Effector memory CD8-positive, alpha-beta T cell (primary cell): ENCODE data around the gene SALL1.

ENCODE experiments used
- ATAC-seq: fragments of 150-1000 bp; cut with Tn5 transposase; replicated peaks from 2 replicates; pipeline ENCODE4 v1.10.0; 2021; ENCODE audit warnings: mild to moderate bottlenecking, moderate library complexity
- DNase-seq, 3 experiments: peaks; one replicate each; pipeline ENCODE4 v3.0.0; 2021
- H3K27ac Mint-ChIP-seq, 2 donors: one replicate each; pipeline ENCODE4 v1.8.0; 2022; ENCODE audit warnings: mild to moderate bottlenecking in 2 of 2, mixed read lengths in 2 of 2, moderate library complexity in 2 of 2
- H3K27me3 Mint-ChIP-seq, 2 donors: one replicate each; pipeline ENCODE4 v1.8.0; 2022; ENCODE audit warnings: mixed read lengths in 2 of 2
- H3K36me3 Mint-ChIP-seq: one replicate; pipeline ENCODE4 v1.8.0; 2022; ENCODE audit warnings: mild to moderate bottlenecking, moderate library complexity, mixed read lengths; ENCODE audit not compliant: insufficient read depth
- H3K4me1 Mint-ChIP-seq, 2 donors: one replicate each; pipeline ENCODE4 v1.8.0; 2022; ENCODE audit warnings: low read depth in 2 of 2, mixed read lengths in 2 of 2
- H3K4me3 Mint-ChIP-seq, 2 donors: one replicate each; pipeline ENCODE4 v1.8.0; 2022; ENCODE audit warnings: mild to moderate bottlenecking in 2 of 2, mixed read lengths in 2 of 2, moderate library complexity in 2 of 2
- H3K9me3 Mint-ChIP-seq, 2 donors: one replicate each; pipeline ENCODE4 v1.8.0; 2022; ENCODE audit warnings: mixed read lengths in 2 of 2
- total RNA-seq, 9 experiments: gene quantifications; one replicate each; lab custom pipeline; 2026; lab: John Stamatoyannopoulos, UW

SALL1 gene
- total RNA-seq, result 0 to 0.30 (median 0) reads per million in 9 experiments

DNA sequence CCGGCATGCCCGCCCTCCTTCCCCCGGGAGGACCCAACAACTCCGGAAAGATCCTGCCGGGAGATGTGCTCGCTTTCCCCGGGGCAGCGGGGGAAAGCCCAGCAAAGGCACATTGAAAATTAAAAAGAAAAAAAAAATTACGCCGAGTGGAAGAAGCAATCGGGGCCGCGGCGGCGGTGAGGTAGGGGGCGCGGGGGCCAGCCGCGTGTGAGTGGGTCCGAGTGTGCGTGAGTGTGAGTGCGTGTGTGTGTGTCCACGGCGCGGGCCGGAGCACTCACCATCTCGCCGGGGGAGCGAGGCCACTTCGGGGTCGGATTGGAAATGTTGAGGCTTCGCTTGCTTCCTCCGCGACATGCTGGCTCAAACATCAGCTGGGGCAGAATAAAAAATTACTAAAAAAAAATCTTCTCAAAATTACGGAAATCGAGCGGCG, at the start of gene SALL1:
Gene SALL1 (minus strand): TSS at position 383 of the 433 bp plus-strand sequence. CDS start 29 bp downstream, at position 354.
- peaks cover 48 to 68% of the 10 kb centered on the region in 2 donors for H3K27me3 Mint-ChIP-seq
- H3K4me3 Mint-ChIP-seq, result no peak within 1 kb of the TSS

DNA sequence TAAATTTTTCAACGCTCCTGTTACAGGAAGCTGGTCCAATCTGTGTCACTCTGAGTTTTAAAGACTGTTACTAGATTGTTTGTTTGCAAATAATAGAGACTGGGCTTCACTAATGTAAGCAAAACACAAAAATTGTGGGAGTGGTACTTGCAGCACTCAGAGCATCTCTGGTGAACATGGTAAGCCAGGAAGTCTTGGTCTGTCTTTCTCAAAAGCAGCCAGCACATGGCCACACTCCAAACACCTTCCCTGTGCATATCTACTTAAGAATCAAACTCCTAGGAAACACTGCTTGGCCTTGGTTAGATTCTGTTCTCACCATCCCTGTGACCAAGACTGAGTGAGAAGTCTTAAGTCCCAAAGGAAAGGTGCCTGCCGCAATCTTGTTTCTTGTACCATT, 49.7 kb upstream of the SALL1 start:
- ATAC-seq, result no peak
- DNase-seq, result no peak
- no peaks in the 10 kb centered on the region for H3K36me3 Mint-ChIP-seq
- H3K4me3 Mint-ChIP-seq, result no peak overlapping the region
- H3K9me3 Mint-ChIP-seq, result peaks cover 17% of the 10 kb centered on the region in 2 donors
- no peaks in the 10 kb centered on the region for H3K4me1 Mint-ChIP-seq
- no peaks in the 10 kb centered on the region for H3K27me3 Mint-ChIP-seq
- H3K27ac Mint-ChIP-seq, result no peak overlapping the region

More for the DNA sequence above, at the start of gene SALL1:
- no peak for DNase-seq
- Mint-ChIP-seq H3K4me1 (peaks cover 0 to 5% of the 10 kb centered on the region in 2 donors), H3K9me3 (peaks cover 0 to 5% of the 10 kb centered on the region in 2 donors), H3K27ac (no peak within 1 kb of the TSS), H3K36me3 (no peaks in the 10 kb centered on the region)
- no peak for ATAC-seq

DNA sequence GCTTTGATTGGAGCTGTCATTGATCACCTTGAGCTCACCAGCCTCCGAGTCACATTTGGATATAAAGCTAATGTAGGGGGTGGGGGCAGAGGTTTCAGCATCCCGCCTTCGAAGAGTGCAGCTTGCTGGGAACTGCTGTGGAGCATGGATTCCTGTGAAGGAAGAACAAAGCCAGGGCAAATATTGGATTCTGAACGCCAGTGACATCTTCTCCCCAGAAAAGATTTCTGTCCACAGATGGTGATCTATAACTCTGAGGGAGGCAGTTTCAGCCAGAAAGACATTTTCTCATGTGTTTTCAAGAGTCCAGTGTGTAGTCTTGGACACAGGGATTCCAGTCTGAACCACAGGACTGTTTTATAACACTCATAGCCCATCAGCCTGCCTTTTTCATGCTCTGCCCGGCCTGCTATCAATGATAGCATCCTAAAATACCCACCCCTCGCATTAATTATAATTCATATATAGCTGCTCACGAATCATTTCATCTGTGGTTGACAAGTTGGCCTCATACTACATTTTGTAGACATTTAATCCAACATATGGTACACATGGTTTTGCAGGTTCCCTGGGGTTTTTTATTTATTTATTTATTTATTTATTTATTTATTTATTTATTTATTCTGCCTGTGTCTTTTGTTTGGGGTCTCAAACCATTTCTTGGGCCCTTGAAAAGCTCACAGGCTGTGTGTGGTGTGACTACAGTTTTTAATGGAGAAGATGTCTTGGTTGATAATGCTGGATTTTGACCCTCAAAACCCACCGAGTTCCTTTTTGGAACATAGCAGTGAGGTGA, 47.1 kb upstream of the SALL1 start:
- Mint-ChIP-seq H3K27me3 (no peaks in the 10 kb centered on the region), H3K4me3 (no peak overlapping the region), H3K36me3 (no peaks in the 10 kb centered on the region), H3K4me1 (no peaks in the 10 kb centered on the region), H3K9me3 (peaks cover 9 to 13% of the 10 kb centered on the region in 2 donors), H3K27ac (no peak overlapping the region)
- DNase-seq (no peak), ATAC-seq (no peak)

DNA sequence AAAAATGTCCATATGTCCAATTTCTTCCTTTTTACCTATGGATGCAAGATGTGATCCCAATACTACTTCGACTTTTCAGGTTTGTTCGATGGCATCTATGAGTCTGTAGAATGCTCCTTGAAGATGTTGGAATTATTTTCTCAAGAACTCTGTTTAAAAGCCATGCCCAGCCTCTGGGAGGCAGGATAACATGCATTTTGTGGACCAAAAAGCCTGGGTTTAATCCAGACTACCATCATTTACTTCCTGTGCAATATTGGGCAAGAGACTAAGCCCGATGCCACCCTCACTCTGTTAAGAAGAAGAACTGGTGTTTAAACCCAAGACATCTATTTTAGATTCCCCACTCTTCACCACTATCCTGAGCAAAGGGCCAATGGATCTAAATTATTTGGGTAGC, 42.8 kb upstream of the SALL1 start:
- H3K9me3 Mint-ChIP-seq, result peaks cover 9% of the 10 kb centered on the region in 2 donors
- no peak overlapping the region for H3K27ac Mint-ChIP-seq
- ATAC-seq (no peak), DNase-seq (no peak)
- H3K36me3 Mint-ChIP-seq, result no peaks in the 10 kb centered on the region
- no peaks in the 10 kb centered on the region for H3K27me3 Mint-ChIP-seq
- H3K4me3 Mint-ChIP-seq, result no peak overlapping the region
- H3K4me1 Mint-ChIP-seq, result no peaks in the 10 kb centered on the region

DNA sequence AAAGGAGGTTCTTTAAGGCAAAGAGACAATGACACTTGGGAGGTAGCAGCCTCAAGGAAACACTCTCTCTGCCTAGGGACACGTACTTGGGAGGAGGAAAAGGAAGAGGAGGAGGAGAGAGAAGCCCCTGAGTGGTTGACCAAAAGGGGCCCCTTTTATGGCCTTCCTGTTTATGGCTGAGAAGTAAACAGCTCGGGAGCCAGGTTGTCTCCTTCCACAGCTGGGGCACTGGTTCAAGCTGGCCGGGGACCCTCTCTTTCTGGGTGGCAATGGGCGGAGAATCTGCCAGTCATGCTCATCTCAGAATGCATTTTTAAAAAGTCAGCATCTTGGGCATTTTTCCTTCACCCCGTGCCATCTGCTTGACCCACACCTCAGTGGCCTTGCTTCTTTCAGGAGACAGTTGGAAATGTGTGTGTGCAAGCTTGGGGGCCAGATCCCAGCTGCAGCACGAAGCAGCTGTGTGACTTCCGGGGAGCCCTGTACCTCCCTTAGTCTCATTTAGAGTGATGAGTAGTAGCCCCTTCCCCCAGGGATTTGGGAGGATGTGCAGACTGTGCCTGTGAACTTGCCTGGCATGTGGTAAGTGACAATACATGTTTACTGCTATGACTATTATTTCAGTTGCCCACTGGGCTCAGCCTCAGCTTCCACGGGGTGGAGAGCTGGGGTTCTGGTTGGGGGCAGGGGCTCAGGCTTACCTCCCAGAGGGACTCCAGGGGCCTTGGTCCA, 33.8 kb upstream of the SALL1 start:
- Mint-ChIP-seq H3K4me3 (no peak overlapping the region), H3K27ac (no peak overlapping the region), H3K4me1 (no peaks in the 10 kb centered on the region), H3K27me3 (peaks cover 0 to 5% of the 10 kb centered on the region in 2 donors), H3K9me3 (no peaks in the 10 kb centered on the region), H3K36me3 (no peaks in the 10 kb centered on the region)
- ATAC-seq (no peak), DNase-seq (no peak)

DNA sequence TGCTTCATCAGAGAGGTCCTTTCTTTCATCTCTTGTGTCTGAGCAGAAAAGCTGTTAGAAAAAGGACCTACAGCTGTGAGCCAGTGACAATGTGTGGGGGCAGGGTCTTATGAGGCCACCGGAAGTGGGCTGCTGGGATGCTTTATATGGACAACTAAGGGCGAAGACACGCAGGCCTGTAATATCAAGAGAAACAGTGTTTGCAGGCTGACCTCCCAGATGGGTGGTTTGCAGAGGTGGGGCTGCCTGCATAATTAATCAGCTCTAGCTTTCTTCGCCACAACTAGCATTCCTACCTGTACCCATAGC, 30.4 kb upstream of the SALL1 start:
- H3K27ac Mint-ChIP-seq, result no peak overlapping the region
- H3K9me3 Mint-ChIP-seq, result no peaks in the 10 kb centered on the region
- DNase-seq, result no peak
- H3K4me3 Mint-ChIP-seq, result no peak overlapping the region
- no peaks in the 10 kb centered on the region for H3K4me1 Mint-ChIP-seq
- no peak for ATAC-seq
- H3K27me3 Mint-ChIP-seq, result peaks cover 0 to 5% of the 10 kb centered on the region in 2 donors
- H3K36me3 Mint-ChIP-seq, result no peaks in the 10 kb centered on the region

DNA sequence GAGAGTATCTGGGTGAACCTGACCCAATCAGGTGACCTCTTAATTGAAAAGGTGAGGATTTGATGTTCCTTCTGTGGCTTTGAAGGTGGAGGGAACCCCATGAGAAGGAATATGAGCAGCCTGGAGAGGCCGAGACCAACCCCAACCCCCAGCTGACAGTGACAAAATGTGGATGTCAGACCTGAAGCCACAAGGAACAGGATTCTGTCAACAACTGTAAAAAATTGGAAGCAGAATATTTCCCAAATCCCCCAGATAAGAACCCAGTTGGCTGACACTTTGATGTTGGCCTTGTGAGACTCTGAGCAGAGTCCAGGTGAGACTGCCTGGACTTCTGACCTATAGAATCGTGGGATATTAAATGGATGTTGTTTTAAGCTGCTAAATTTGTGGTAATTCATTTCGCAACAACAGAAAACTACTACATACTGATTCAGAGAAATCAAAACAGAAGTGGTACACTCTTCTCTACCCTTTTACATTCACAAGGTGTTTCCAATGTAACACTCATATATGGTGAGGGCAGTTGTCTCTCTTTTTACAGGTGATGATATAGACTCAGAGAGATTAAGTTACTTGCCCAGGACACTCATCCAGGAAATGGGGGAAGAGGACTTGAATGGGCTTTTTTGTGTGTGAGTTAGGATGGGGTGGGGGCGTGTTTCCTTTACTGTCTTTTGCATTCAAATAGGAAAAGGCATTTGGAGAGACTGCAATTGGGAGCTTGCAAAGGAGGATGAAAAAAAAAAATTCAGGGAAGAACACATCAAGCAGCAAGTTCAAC, 29.8 kb upstream of the SALL1 start:
- Mint-ChIP-seq H3K27ac (no peak overlapping the region), H3K4me1 (no peaks in the 10 kb centered on the region), H3K36me3 (no peaks in the 10 kb centered on the region), H3K9me3 (no peaks in the 10 kb centered on the region), H3K27me3 (peaks cover 0 to 5% of the 10 kb centered on the region in 2 donors), H3K4me3 (no peak overlapping the region)
- no peak for DNase-seq
- no peak for ATAC-seq

DNA sequence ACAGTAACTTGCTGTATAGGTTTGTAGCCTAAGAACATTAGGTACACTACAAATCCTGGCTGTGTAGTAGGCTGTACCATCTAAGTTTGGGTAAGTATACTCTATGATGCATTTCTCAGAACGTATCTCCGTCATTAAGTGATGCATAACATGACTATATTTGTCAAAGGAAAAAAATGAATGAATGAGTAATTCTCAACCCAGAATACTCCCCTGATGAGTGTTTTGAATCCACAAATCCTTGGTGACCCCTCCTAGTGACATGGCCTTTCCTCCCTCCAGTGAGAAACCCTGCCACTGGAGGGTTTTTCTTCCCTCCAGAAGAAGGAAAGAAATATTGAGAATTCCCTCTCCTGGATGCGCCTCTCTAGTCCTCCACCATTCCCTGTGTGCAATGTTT, 24.0 kb upstream of the SALL1 start:
- ATAC-seq (no peak), DNase-seq (no peak)
- peaks cover 0 to 3% of the 10 kb centered on the region in 2 donors for H3K9me3 Mint-ChIP-seq
- no peaks in the 10 kb centered on the region for H3K27me3 Mint-ChIP-seq
- no peak overlapping the region for H3K4me3 Mint-ChIP-seq
- no peak overlapping the region for H3K27ac Mint-ChIP-seq
- no peaks in the 10 kb centered on the region for H3K36me3 Mint-ChIP-seq
- no peaks in the 10 kb centered on the region for H3K4me1 Mint-ChIP-seq

DNA sequence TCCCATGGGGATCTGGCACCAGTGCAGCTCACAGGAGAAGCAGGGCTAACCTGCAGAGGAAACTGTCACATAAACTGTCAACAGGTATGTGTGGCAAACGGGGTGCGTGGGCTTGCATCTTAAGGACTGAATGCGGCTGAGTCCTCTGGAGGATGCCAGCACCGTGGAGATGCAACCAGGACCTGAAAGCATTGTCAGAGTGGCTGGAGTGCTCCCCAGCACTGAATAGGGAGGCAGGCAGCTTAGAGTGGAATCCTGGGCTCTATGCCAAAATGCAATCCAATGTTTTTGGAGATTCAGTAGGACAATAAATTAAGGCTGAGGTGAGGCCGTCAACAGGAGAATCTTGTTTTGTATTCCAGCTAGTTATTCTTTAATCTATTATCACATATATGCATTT, 21.3 kb upstream of the SALL1 start:
- Mint-ChIP-seq H3K4me1 (no peaks in the 10 kb centered on the region), H3K27me3 (no peaks in the 10 kb centered on the region), H3K4me3 (no peak overlapping the region), H3K9me3 (peaks cover 0 to 3% of the 10 kb centered on the region in 2 donors), H3K27ac (no peak overlapping the region), H3K36me3 (no peaks in the 10 kb centered on the region)
- DNase-seq (no peak), ATAC-seq (no peak)

DNA sequence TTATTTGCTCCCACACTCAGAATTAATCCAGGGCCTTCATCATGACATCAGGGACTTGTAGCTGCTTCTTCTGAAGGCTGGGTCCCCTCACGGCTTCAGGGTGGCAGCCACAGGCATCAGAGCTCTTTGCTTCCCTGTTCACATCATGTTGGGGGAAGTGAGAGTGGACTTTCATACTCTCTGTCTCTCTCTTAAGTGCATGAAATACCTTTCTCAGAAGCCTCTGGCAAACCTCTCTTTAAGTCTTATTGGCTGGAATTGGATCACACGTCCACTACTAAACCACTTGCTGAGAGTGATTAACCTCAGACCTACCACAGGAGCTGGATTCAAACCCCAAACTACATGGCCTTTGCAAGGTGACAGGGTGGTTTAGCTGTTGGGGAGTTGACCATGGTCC, 17.7 kb upstream of the SALL1 start:
- H3K27ac Mint-ChIP-seq, result no peak overlapping the region
- H3K36me3 Mint-ChIP-seq, result no peaks in the 10 kb centered on the region
- DNase-seq, result no peak
- ATAC-seq, result no peak
- no peak overlapping the region for H3K4me3 Mint-ChIP-seq
- peaks cover 0 to 3% of the 10 kb centered on the region in 2 donors for H3K9me3 Mint-ChIP-seq
- H3K27me3 Mint-ChIP-seq, result no peaks in the 10 kb centered on the region
- H3K4me1 Mint-ChIP-seq, result no peaks in the 10 kb centered on the region

DNA sequence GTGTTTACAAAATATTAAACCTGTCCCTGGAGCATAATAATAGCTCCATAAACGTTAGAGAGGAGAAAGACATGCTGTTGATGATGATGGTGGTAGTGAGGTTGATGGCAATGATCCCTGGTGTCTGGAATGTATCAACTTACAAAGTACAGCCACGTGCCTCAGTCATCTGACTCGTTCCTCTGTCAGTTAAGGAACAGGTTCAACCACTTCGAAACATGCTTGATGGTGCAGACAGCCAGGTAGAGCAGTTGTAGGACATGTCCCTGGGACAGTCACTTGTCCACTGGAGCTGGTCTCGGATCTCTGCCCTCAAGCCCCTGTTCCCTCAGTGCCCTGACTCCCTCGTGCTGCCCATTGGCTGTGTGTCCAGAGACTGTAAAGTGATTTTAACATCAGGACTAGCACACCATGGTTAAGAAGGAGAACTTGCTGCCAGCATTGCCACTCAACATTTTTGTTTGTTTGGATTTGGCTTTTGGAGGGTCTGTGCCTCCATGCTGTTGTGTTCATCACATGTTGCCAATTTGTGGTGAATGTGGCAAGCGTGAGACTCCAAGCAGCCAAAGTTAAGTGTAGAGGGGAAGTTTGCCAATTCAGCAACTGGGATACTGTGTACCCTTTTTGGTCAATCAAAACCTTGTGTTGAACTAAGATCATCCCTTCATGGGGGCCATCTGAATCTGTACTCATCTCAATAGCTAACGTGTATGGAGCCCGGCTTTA, 16.3 kb upstream of the SALL1 start:
- Mint-ChIP-seq H3K4me1 (no peaks in the 10 kb centered on the region), H3K9me3 (peaks cover 0 to 3% of the 10 kb centered on the region in 2 donors), H3K27me3 (no peaks in the 10 kb centered on the region), H3K4me3 (no peak overlapping the region), H3K27ac (no peak overlapping the region), H3K36me3 (no peaks in the 10 kb centered on the region)
- DNase-seq, result no peak
- ATAC-seq, result no peak

DNA sequence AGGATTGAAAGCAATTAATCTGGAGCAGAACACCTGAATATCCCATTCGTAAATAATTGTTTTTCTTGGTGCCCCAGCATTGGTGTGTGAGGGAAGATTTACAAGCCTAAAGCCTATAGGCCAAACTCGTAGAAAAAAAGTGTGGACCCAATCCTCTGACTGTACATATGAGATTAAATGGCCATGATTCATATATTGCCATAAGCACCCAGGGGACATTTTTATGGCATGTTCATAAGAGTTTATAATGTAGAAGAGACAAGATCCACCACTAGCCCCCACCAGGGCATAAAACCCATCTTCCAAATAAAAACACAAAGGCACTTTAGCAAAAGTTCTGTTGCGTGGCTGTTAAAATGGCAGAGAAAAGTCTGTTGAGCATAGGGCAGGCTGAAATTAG, 15.5 kb upstream of the SALL1 start:
- no peaks in the 10 kb centered on the region for H3K4me1 Mint-ChIP-seq
- ATAC-seq, result no peak
- H3K27me3 Mint-ChIP-seq, result no peaks in the 10 kb centered on the region

DNA sequence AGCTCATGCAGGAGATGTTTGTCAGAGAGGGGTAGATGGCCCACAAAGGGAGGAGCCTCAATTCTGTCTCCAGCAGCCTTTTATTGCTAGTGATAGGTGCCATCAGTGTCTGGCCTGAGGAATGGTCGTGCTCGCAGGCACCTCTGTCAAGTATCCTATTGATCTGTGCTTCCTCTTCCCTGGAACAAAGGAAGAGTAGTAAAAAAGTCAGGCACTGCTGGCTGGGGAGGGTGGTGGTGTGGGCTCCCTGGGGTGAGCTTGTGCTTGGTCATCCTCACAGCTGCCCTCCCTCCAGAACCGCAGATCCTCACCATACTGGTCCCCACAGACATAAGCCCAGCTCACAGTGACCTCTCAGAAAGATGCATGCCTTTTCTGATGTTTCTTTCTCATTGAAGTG, 15.0 kb upstream of the SALL1 start:
- H3K9me3 Mint-ChIP-seq, result peaks cover 0 to 3% of the 10 kb centered on the region in 2 donors
- H3K27me3 Mint-ChIP-seq, result peaks cover 0 to 1% of the 10 kb centered on the region in 2 donors
- ATAC-seq (no peak), DNase-seq (no peak)
- no peaks in the 10 kb centered on the region for H3K4me1 Mint-ChIP-seq
- H3K27ac Mint-ChIP-seq, result no peak overlapping the region
- H3K4me3 Mint-ChIP-seq, result no peak overlapping the region
- peaks cover 1% of the 10 kb centered on the region for H3K36me3 Mint-ChIP-seq

More for the DNA sequence above, 15.5 kb upstream of the SALL1 start:
- H3K27ac Mint-ChIP-seq, result no peak overlapping the region
- DNase-seq, result no peak
- peaks cover 0 to 3% of the 10 kb centered on the region in 2 donors for H3K9me3 Mint-ChIP-seq
- H3K4me3 Mint-ChIP-seq, result no peak overlapping the region
- no peaks in the 10 kb centered on the region for H3K36me3 Mint-ChIP-seq
